K562 treated with DMSO at 1 percent for 4 hours (cell line): ENCODE measurements around the gene ZNF483. TPM values are rescaled to one million over a fixed set of nuclear protein-coding genes. Genes with fewer than 3 reads are reported as not detected.

Experiments used
- total RNA-seq: library from RNA; unstranded; fragments of 300-600 nt; gene quantifications from 2 replicates; pipeline ENCODE4 v1.2.3, GENCODE V29; 2022; ENCODE audit not compliant: insufficient read depth

ZNF483 gene
- not detected in 2 replicates for total RNA-seq

GRCh38 chr9:111525056-111525977 lies at the start of gene ZNF483:
TSS of gene ZNF483 (plus strand) at chr9:111525179. CDS start at chr9:111527396, 2,217 bp downstream.

GRCh38 chr9:111483858-111484571 lies 41.0 kb upstream of the ZNF483 start, which contains the start of gene ECPAS:
TSS of gene ECPAS (minus strand) at chr9:111484383. CDS start at chr9:111472918, 11,465 bp downstream.

DNA sequence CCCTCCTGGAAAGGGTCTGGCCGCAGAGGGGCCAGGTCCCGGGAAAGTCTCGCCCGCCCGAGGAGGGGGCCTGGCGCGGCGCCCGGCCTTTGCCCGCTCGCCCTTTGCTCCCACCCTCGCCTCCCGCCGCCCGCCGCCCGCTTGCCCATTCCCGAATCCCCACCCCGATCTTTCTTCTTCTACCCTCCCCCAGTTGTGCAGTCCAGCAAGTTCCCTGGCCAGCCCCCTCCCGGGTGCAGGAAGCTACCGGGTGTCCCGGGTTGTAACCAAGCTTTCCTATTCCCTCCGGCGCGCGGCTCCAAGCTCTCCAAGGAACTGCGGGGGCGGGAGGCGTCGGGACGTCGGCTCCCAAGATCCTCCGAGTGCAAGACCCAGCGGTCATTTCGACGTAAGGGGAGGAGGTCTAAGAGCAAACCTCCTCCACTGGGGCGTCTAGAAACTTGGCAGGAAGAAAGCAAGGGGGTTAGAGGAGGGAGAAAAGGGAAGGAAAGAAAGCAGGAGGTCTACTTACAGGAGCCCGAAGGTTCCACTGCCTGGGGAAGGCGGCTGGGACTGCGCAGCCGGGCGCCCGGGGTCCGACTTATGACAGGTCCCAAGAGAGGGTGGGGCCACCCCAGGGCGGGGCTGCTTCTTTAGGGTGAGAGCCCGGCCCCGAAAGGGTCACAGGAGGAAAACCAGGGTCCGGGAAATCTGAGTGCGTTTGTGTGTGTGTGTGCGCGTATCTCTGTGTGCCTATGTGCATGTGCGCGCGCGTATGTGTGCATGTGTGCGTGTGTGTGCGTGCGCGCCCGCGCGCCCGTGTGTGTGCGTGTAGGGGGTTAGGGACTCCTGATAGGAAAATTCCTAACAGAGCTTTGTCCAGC lies 74.3 kb downstream of the ZNF483 start, which contains the start of gene PTGR1:
Gene PTGR1, minus strand, starts transcription at position 556 of the 863 bp plus-strand sequence. CDS start 2,225 bp downstream, outside the sequence.

Other genes starting within 250 kb of the ZNF483 start
- not detected in 2 replicates for gene OR2K2, start 195.0 kb upstream of the ZNF483 start, total RNA-seq
- gene ECPAS, start 40.8 kb upstream of the ZNF483 start, total RNA-seq: 29.6 and 30.3 TPM in 2 replicates
- gene PTGR1, start 74.5 kb downstream of the ZNF483 start, total RNA-seq: not detected in 2 replicates
- gene DNAJC25, start 106.2 kb downstream of the ZNF483 start, total RNA-seq: 5.5 and 6.7 TPM in 2 replicates
- gene GNG10, start 136.4 kb downstream of the ZNF483 start, total RNA-seq: 13.3 and 15.7 TPM in 2 replicates